D721Med (cell line): ENCODE results near the gene HBP1.
"Not testable (repeated sequence)": the region's sequence is repeated elsewhere in the genome, so short reads cannot be mapped to it uniquely, and the experiment has no call there.

Experiments
- DNase-seq: peaks from one replicate; pipeline ENCODE4 v3.0.0; 2011; ENCODE audit warnings: low spot score; ENCODE audit not compliant: insufficient read length
- FAIRE-seq: peaks from 2 replicates; lab custom pipeline; 2011; peaks lifted over from hg19 to GRCh38; lab: Jason Lieb, UNC
- TF ChIP-seq, protein P1 (sequence below): IDR thresholded peaks from 2 replicates; pipeline ENCODE4 v1.5.1; 2012; ENCODE audit warnings: mild to moderate bottlenecking, control low read depth; ENCODE audit not compliant: insufficient read depth; ENCODE audit errors: missing control alignments

The HBP1 gene

DNA sequence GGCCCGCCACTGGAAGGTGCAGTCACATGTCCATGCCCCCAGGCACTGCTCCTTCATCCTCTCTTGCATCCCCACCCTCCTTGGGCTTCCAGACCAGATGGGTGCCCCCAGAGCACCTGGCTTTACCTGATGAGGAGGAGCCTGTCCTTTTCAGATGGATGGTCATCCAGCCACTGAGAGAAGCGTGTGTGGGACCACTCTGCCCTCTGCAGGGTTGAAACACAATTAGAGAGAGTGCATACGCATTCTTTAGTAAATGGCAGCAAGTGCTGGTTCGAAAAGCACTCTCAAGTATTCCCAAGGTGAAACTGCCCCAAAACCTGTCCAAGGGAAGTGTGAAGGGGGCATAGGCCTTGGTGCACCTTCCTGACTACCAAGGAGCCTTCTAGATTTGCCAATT lies 41.6 kb downstream of the HBP1 start:
- TF ChIP-seq, protein P1, sequence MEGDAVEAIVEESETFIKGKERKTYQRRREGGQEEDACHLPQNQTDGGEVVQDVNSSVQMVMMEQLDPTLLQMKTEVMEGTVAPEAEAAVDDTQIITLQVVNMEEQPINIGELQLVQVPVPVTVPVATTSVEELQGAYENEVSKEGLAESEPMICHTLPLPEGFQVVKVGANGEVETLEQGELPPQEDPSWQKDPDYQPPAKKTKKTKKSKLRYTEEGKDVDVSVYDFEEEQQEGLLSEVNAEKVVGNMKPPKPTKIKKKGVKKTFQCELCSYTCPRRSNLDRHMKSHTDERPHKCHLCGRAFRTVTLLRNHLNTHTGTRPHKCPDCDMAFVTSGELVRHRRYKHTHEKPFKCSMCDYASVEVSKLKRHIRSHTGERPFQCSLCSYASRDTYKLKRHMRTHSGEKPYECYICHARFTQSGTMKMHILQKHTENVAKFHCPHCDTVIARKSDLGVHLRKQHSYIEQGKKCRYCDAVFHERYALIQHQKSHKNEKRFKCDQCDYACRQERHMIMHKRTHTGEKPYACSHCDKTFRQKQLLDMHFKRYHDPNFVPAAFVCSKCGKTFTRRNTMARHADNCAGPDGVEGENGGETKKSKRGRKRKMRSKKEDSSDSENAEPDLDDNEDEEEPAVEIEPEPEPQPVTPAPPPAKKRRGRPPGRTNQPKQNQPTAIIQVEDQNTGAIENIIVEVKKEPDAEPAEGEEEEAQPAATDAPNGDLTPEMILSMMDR: no peak
- FAIRE-seq (no peak), DNase-seq (no peak)

DNA sequence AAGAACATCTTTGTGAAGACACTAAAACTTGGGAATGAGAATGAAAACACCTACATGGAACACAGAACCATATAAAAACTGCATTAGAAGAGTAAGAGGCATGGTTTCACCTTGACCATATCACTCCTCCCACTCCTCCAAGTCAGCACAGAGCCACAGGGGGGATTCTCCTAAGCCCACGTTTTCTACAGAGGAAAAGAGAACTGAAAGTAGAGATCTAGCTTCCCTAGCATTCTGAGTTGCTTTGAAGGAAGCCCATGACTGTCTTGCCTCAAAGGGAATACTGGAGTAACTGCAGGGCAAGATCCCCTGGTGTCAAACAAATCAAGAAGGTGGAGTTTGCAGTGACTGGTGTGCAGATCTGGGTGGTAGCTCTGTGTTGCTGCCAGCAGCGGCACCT lies 43.9 kb downstream of the HBP1 start:
- TF ChIP-seq, protein P1: no peak
- FAIRE-seq: no peak
- DNase-seq: no peak

GRCh38 chr7:107213193-107213788 lies 44.5 kb downstream of the HBP1 start:
- TF ChIP-seq, protein P1: no peak
- no peak for FAIRE-seq
- DNase-seq: no peak

DNA sequence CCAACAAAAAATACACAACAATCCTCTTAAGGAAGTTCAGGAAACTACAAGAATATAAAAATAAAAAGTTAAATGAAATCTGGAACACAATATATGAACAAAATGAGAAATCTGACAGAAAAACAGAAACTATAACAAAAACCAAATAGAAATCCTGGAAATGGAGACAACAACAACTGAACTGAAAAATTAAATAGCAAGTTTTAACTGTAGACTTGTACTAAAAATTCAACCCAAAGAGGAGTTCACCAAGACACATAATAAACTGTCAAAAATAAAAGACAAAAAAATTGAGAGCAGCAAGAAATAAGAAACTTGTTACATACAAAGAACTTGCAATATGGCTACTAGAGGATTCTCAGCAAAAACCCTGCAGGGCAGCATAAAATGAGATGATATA lies 45.1 kb downstream of the HBP1 start:
- DNase-seq (no peak), FAIRE-seq (no peak)

GRCh38 chr7:107219563-107220244 lies 50.9 kb downstream of the HBP1 start:
- no peak for DNase-seq
- TF ChIP-seq, protein P1: no peak
- no peak for FAIRE-seq

More for the DNA sequence above, 45.1 kb downstream of the HBP1 start:
- TF ChIP-seq, protein P1: no peak

DNA sequence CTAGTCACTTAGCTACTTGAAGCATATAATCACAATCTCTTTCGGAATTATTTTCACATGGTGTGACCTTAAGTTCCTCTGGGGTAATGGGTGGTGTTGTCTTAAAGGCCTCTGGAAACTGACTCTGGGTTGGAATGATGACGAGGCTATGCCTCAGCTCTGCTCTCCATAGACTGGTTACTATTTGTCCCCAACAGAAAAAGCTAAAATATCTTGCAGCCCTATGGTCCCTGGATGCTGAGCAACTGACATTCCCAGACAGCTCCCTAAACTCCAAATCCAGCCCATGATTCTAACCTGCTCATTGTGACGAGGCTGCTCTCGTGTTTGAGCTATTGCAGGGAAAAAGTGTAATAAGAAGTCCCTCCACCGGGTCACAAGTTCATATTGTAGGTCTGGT lies 51.6 kb downstream of the HBP1 start:
- TF ChIP-seq, protein P1: no peak
- DNase-seq (no peak), FAIRE-seq (no peak)

DNA sequence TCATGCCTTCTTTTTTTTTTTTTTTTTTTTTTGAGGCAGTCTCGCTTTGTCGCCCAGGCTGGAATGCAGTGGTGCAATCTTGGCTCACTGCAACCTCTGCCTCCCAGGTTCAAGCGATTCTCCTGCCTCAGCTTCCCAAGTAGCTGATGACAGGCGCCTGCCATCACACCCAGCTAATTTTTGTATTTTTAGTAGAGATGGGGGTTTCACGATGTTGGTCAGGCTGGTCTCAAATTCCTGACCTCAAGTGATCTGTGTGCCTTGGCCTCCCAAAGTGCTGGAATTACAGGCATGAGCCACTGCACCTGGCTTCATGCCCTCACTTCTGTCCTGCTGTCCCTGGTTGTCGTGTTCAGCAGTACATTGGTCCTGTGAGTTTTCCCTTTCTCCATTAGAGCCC lies 52.0 kb downstream of the HBP1 start:
- not testable (repeated sequence) for DNase-seq, FAIRE-seq
